Neuron (in vitro differentiated cells): ENCODE results near the gene CCL5.

Source experiments
- H2AFZ ChIP-seq: one replicate; pipeline ENCODE4 v1.6.1; 2013; ENCODE audit warnings: low read depth, mild to moderate bottlenecking, inconsistent platforms, low read length, moderate library complexity
- H3K27me3 ChIP-seq: one replicate; pipeline ENCODE4 v1.6.1; 2013; ENCODE audit warnings: low read length; ENCODE audit not compliant: insufficient read depth
- H3K36me3 ChIP-seq: one replicate; pipeline ENCODE4 v1.6.1; 2013; ENCODE audit warnings: low read length; ENCODE audit not compliant: insufficient read depth
- H3K4me1 ChIP-seq: one replicate; pipeline ENCODE4 v1.6.1; 2013; ENCODE audit warnings: low read length; ENCODE audit not compliant: insufficient read depth
- H3K4me3 ChIP-seq: 2 replicates; pipeline ENCODE4 v1.5.1; 2013; ENCODE audit warnings: mild to moderate bottlenecking, low read length, moderate library complexity
- H3K9me3 ChIP-seq: one replicate; pipeline ENCODE4 v1.6.1; 2013; ENCODE audit warnings: low read length

The CCL5 gene

DNA sequence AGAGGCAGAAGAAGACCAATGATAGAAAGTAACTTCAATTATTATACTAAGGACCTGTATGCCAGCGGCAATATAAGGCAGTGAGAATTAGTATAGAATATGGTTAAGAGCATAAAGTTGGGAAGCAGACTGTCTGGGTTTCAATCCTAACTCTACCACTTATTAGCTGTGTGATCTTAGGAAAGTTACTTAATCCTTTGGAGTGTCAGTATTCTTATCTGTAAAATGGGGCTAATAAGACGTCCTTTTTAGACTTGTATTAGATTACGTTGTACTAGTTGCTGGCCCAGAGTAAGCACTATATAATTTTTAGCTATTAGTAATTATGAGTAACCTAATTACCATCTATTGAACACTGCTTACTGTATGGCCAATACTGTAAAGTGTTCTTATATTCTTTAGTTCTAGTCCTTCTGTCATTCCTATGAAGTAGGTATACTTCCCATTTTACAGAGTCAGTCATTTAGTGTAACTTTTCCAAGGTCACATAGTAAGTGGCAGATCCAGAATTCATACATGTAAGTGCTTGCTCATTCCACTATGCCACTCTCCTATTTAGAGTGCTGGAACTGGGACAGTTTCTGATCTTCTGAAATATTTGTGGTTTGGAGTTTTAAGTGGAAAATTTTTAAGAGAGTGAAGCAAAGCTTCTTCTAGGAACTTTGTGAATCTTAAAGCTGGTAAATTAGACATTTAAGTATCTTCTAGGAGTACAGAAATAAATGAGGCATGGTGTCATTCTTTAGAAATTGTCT, 33.9 kb downstream of the CCL5 start:
- no peaks in the 10 kb centered on the region for H3K9me3 ChIP-seq
- no peaks in the 10 kb centered on the region for H3K4me1 ChIP-seq
- no peak overlapping the region for H2AFZ ChIP-seq
- H3K36me3 ChIP-seq = peaks cover 87% of the 10 kb centered on the region
- H3K27me3 ChIP-seq = no peaks in the 10 kb centered on the region
- H3K4me3 ChIP-seq = no peak overlapping the region

DNA sequence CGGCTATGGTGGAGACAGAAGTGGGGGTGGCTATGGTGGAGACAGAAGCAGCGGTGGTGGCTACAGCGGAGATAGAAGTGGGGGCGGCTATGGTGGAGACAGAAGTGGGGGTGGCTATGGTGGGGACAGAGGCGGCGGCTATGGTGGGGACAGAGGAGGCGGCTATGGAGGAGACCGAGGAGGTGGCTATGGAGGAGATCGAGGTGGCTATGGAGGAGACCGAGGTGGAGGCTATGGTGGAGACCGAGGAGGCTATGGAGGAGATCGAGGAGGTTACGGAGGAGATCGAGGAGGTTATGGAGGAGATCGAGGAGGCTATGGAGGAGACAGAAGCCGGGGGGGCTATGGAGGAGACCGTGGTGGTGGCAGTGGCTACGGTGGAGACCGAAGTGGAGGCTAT, 35.6 kb downstream of the CCL5 start:
- H3K4me3 ChIP-seq = no peak overlapping the region
- no peaks in the 10 kb centered on the region for H3K9me3 ChIP-seq
- H3K27me3 ChIP-seq = no peaks in the 10 kb centered on the region
- no peaks in the 10 kb centered on the region for H3K4me1 ChIP-seq
- no peak overlapping the region for H2AFZ ChIP-seq
- peaks cover 90% of the 10 kb centered on the region for H3K36me3 ChIP-seq

- Histone ChIP-seq H3K9me3 (no peaks in the 10 kb centered on the region), H3K4me1 (no peaks in the 10 kb centered on the region), H3K27me3 (no peaks in the 10 kb centered on the region), H3K36me3 (peaks cover 89% of the 10 kb centered on the region), H2AFZ (no peak overlapping the region), H3K4me3 (no peak overlapping the region)
Measured at GRCh38 chr17:35843698-35844097, 36.5 kb downstream of the CCL5 start.

GRCh38 chr17:35842239-35842638, 37.9 kb downstream of the CCL5 start:
- Histone ChIP-seq H3K27me3 (no peaks in the 10 kb centered on the region), H3K9me3 (no peaks in the 10 kb centered on the region), H3K36me3 (peaks cover 89% of the 10 kb centered on the region), H3K4me1 (no peaks in the 10 kb centered on the region), H3K4me3 (no peak overlapping the region), H2AFZ (no peak overlapping the region)

DNA sequence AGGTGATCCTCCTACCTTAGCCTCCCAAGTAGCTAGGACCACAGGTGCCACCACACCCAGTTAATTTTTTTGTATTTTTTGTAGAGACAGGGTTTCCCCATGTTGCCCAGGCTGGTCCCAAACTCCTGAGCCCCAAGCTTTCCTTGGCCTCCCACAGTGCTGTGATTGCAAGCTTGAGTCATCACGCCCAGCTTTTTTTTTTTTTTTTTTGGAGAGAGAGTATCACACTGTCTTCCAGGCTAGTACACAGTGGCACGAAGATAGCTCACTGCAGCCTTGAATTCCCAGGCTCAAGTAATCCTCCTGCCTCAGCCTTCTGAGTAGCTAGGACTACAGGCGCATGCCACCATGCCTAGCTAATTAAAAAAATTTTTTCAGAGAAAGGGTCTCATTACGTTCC, 38.7 kb downstream of the CCL5 start:
- Histone ChIP-seq H3K36me3 (peaks cover 89% of the 10 kb centered on the region), H3K4me3 (no peak overlapping the region), H2AFZ (no peak overlapping the region), H3K9me3 (no peaks in the 10 kb centered on the region), H3K4me1 (no peaks in the 10 kb centered on the region), H3K27me3 (no peaks in the 10 kb centered on the region)

DNA sequence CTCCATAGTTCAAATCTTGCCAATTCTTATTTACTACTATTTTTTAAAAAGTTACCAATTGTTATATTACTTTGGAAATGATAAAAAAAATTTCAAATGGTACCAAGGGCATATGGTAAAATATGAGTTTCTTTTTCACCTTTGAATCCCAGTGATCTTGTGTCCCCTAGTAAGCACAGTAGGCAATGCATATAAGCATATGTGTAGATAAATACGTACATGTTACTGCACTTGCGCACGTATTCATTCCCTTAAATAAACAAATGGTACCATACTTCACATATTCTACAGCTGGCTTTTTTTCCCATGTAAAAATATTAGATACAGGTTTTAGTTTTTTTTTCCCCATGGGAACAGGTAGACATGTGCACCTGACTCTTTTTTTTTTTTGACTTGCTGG, 39.1 kb downstream of the CCL5 start:
- Histone ChIP-seq H2AFZ (no peak overlapping the region), H3K9me3 (no peaks in the 10 kb centered on the region), H3K4me1 (no peaks in the 10 kb centered on the region), H3K36me3 (peaks cover 89% of the 10 kb centered on the region), H3K4me3 (no peak overlapping the region), H3K27me3 (no peaks in the 10 kb centered on the region)

DNA sequence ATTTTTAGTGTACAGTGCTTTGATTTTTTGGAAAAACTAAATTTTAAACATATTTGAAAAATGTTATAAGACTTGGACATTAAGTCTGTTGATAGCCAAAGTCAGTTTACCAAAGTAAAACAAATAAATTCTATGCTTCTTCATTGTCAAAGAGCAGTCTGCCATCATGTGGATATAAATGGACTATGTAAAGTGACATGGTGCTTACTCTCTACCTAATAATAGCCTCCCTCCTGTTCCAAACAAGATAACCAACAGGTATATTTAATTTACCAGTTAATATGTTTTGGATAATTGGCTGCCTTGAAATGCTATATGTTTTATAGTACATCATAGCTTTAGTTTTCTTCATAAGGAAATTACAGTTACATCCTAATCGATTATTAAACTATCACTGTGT, 55.0 kb downstream of the CCL5 start:
- Histone ChIP-seq H3K9me3 (no peaks in the 10 kb centered on the region), H3K36me3 (peaks cover 87% of the 10 kb centered on the region), H3K4me3 (no peak overlapping the region), H3K4me1 (no peaks in the 10 kb centered on the region), H3K27me3 (no peaks in the 10 kb centered on the region), H2AFZ (no peak overlapping the region)
